ENCODE results near the gene PSAP. TPM values are rescaled to one million over a fixed set of nuclear protein-coding genes. Genes with fewer than 3 reads are reported as not detected.
A peak's percentile ranks its signal among the peaks of the same experiment; 100 is the strongest.

Gene PSAP
- total RNA-seq, 2 experiments from 2014 or later, result 94.2 to 101 TPM

DNA sequence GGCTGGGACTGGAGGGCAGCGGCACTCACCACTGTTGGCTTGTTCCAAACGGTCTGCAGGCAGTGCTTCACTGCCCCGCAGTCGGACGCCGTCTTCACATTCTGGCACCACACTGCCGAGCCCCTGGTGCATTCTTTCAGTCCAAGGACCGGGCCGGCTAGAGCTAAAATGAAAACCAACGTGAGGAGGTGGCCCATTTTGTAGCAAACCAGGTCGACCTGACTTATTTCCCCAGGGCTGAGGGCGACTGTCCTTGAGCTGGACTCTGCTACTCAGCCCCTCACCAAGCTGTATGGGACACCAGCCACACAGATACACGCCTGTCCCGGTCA lies 16.7 kb downstream of the PSAP start:
- ATAC-seq (no peak), DNase-seq (no peak)
- no peak overlapping the region for H3K4me3 Mint-ChIP-seq
- peaks cover 46% of the 10 kb centered on the region for H3K4me1 Mint-ChIP-seq (ENCODE audit: low read depth)
- CTCF ChIA-PET, result interaction anchor here (5.2 kb wide), 1 partner anchor 62 kb away, joined by 28 read pairs; no protein-coding TSS in a partner anchor
- POLR2A ChIA-PET, result no interaction called here
- no peaks in the 10 kb centered on the region for H3K9me3 Mint-ChIP-seq
- no peaks in the 10 kb centered on the region for H3K27me3 Mint-ChIP-seq
- TF ChIP-seq, protein P1, sequence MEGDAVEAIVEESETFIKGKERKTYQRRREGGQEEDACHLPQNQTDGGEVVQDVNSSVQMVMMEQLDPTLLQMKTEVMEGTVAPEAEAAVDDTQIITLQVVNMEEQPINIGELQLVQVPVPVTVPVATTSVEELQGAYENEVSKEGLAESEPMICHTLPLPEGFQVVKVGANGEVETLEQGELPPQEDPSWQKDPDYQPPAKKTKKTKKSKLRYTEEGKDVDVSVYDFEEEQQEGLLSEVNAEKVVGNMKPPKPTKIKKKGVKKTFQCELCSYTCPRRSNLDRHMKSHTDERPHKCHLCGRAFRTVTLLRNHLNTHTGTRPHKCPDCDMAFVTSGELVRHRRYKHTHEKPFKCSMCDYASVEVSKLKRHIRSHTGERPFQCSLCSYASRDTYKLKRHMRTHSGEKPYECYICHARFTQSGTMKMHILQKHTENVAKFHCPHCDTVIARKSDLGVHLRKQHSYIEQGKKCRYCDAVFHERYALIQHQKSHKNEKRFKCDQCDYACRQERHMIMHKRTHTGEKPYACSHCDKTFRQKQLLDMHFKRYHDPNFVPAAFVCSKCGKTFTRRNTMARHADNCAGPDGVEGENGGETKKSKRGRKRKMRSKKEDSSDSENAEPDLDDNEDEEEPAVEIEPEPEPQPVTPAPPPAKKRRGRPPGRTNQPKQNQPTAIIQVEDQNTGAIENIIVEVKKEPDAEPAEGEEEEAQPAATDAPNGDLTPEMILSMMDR (IDR thresholded peaks at IDR 0.05), result no peak
- intact Hi-C loops (cut with micrococcal nuclease), result loop anchor here (10.0 kb wide), 1 partner anchor 60 kb away; no protein-coding TSS in a partner anchor
- no peak overlapping the region for H3K27ac Mint-ChIP-seq
- peaks cover 20% of the 10 kb centered on the region for H3K36me3 Mint-ChIP-seq (ENCODE audit: low read depth)

DNA sequence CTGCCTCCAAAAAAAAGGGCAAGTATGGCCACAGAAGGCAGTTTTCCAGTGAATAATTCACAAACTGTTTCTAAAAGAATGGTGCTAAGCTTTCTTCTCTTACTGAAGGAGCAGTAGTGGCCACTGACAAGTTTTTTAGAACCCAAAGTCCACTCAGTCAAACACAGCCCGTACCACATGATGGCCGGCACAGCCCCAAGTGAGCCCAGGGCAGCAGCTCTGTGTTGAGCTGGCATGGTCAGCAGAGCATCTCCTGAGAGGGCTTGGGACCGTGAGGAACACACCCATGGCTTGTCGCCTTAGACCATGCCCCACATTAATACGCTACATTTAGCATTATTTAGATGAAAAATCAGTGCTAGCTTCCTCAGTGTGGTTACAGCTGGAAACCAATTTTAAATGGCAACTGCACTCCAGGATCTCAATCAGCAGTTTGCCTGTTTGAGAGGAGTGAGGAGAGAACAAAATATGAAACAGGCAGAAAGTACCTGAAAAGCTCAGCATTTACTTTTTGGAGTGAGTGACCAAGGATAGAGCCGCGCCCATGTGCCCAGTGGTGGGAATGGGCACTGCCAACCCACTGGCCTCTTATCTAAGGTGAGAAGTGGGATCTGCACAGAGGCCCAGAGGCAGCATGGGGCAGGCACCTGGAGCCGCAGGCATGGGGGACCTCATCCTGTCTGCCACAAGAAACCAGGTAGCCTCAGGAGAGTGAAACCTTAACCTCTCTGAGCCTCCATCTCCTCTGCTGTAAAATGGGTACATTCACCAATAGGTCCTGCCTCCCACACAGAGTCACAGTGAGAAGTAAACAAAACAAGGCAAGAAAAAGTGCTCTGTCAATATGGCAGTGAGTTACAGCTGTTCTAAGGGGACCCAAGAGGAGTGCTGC lies 17.4 kb downstream of the PSAP start:
- H3K9me3 Mint-ChIP-seq, result no peaks in the 10 kb centered on the region
- H3K27ac Mint-ChIP-seq, result no peak overlapping the region
- TF ChIP-seq, protein P1 (IDR thresholded peaks at IDR 0.05), result no peak
- no peaks in the 10 kb centered on the region for H3K27me3 Mint-ChIP-seq
- peaks cover 25% of the 10 kb centered on the region for H3K36me3 Mint-ChIP-seq (ENCODE audit: low read depth)
- CTCF ChIA-PET, result interaction anchor here (0.7 to 5.2 kb wide), 2 partner anchors 61 to 62 kb away, joined by 4 to 28 read pairs; partner anchors contain the start of gene VSIR
- intact Hi-C loops (cut with micrococcal nuclease), result loop anchor here (10.0 kb wide), 1 partner anchor 61 kb away; no protein-coding TSS in a partner anchor
- ATAC-seq, result no peak
- H3K4me1 Mint-ChIP-seq (ENCODE audit: low read depth), result peaks cover 39% of the 10 kb centered on the region
- POLR2A ChIA-PET, result no interaction called here
- DNase-seq, result no peak
- no peak overlapping the region for H3K4me3 Mint-ChIP-seq

DNA sequence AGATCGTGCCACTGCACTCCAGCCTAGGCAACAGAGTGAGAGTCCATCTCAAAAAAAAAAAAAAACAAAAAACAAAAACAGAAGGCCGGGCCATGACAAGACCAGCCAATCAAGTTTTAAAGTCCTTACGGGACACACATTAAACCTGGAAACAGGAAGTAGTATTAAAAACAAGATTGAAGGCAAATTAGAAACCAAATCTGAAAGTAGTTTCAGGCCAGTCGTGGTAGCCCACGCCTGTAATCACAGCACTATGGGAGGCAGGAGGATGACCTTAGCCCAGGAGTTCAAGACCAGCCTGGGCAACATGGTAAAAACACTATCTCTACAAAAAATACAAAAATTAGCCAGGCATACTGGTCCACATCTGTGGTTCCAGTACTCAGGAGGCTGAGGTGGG lies 18.1 kb downstream of the PSAP start:
- POLR2A ChIA-PET, result no interaction called here

DNA sequence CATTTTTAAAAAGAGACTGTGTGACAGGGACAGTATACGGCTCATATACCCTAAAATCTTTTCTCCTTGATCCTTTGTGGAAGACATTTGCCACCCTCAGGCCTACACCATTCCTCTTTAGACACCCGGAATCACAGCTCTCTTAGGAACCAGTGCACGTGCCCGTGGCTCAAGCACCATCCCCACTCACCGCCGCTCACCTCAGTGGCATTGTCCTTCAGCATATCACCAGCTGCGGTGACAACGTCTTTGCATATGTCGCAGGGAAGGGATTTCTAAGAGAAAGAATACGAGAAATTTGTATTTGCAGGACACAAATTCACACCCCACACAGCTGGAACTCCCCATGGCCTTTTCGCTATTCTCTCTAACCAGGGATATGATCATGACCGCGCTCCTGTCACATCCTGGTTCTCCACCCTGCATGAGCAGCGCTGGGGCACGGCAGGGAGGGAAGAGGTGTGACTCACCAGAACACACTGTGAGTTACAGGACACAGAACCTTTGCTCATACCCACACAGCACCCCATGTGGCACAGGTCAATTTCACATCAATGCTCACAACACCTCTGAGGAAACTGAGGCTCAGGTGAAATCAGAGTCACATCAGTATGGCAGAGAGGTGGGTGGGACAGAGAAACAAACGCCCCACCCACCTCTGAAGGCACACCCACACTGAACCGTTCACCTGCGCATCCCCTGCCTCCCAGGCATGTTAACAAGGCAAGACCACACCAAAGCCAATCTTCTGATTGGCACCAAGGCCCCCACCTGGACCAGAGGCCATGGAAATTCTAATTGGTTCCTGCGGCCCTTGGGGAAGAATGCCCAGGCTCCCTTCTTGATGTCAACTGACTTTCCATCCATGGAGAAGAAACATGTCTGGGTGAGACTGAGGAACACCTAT lies 19.2 kb downstream of the PSAP start:
- Mint-ChIP-seq H3K4me3 (no peak overlapping the region), H3K36me3 (ENCODE audit: low read depth) (peaks cover 25% of the 10 kb centered on the region), H3K4me1 (ENCODE audit: low read depth) (peaks cover 22% of the 10 kb centered on the region), H3K27me3 (no peaks in the 10 kb centered on the region), H3K27ac (no peak overlapping the region), H3K9me3 (no peaks in the 10 kb centered on the region)
- ATAC-seq, result no peak
- no peak for DNase-seq
- ChIA-PET POLR2A (interaction anchor here (0.7 kb wide), 1 partner anchor 37 kb away, joined by 3 read pairs; no protein-coding TSS in a partner anchor), CTCF (interaction anchor here (1.2 to 5.2 kb wide), 3 partner anchors 20 to 217 kb away, joined by 3 to 28 read pairs (median 3); no protein-coding TSS in a partner anchor)
- intact Hi-C loops (cut with micrococcal nuclease), result loop anchor here (10.0 kb wide), 1 partner anchor 63 kb away; no protein-coding TSS in a partner anchor
- TF ChIP-seq, protein P1 (IDR thresholded peaks at IDR 0.05), result no peak

More for the DNA sequence above, 18.1 kb downstream of the PSAP start:
- Mint-ChIP-seq H3K27me3 (no peaks in the 10 kb centered on the region), H3K36me3 (ENCODE audit: low read depth) (peaks cover 25% of the 10 kb centered on the region), H3K9me3 (no peaks in the 10 kb centered on the region), H3K4me3 (no peak overlapping the region), H3K27ac (no peak overlapping the region), H3K4me1 (ENCODE audit: low read depth) (peaks cover 32% of the 10 kb centered on the region)
- DNase-seq (peak; percentile 44), ATAC-seq (peak; percentile 52)
- intact Hi-C loops (cut with micrococcal nuclease), result loop anchor here (10.0 kb wide), 1 partner anchor 62 kb away; no protein-coding TSS in a partner anchor
- CTCF ChIA-PET, result interaction anchor here (0.7 to 5.2 kb wide), 2 partner anchors 60 to 63 kb away, joined by 4 to 28 read pairs; partner anchors contain the start of gene VSIR
- TF ChIP-seq, protein P1 (IDR thresholded peaks at IDR 0.05), result no peak

Measured in activated CD8-positive, alpha-beta T cell treated with anti-CD3 and anti-CD28 coated beads for 36 hours (primary cell).